ENCODE data around the gene FER1L5. TPM values are rescaled to one million over a fixed set of nuclear protein-coding genes. Genes with fewer than 3 reads are reported as not detected.
A peak's percentile ranks its signal among the peaks of the same experiment; 100 is the strongest.

The FER1L5 gene
- total RNA-seq, 1 experiment from 2014 or later: 1.2 TPM

GRCh38 chr2:96700086-96700485, 57.5 kb downstream of the FER1L5 start:
- H4K91ac ChIP-seq (ENCODE audit: insufficient read length, low read depth, low read length): no peak overlapping the region
- no peaks in the 10 kb centered on the region for H3K23me2 ChIP-seq (ENCODE audit: insufficient read length, low read depth, low read length, poor library complexity, severe bottlenecking)
- H4K5ac ChIP-seq (ENCODE audit: insufficient read length, low read depth, low read length): no peak overlapping the region
- no peaks in the 10 kb centered on the region for H3K9me3 Mint-ChIP-seq
- H2AK5ac ChIP-seq (ENCODE audit: insufficient read length, low read length): no peak overlapping the region
- H3K27ac ChIP-seq (ENCODE audit: insufficient read length, low read depth, low read length): no peak overlapping the region
- no peaks in the 10 kb centered on the region for H3K4me1 ChIP-seq (ENCODE audit: insufficient read depth, low read length)
- no peak overlapping the region for H3K4ac ChIP-seq (ENCODE audit: low read depth, low read length)
- H4K8ac ChIP-seq (replicated peaks; ENCODE audit: insufficient read length, low read depth, low read length): no peak overlapping the region
- no peak overlapping the region for H3K56ac ChIP-seq (ENCODE audit: insufficient read length, low read depth, low read length)
- H2BK15ac ChIP-seq (ENCODE audit: low read depth, low read length): no peak overlapping the region
- 0 out of 7 replicates have a peak overlapping the region, but pooled peaks of 1 of the 3 experiments have one; percentile 37 for H3K27ac Mint-ChIP-seq
- H3K79me2 ChIP-seq (ENCODE audit: insufficient read depth, low read length): no peaks in the 10 kb centered on the region
- no peaks in the 10 kb centered on the region for H3K9me3 ChIP-seq (ENCODE audit: control insufficient read depth, low read depth, low read length)
- no peak overlapping the region for H3K9ac ChIP-seq (ENCODE audit: extremely low read depth, insufficient read length, low read length)
- no peaks in the 10 kb centered on the region for H3K4me1 Mint-ChIP-seq
- H3K23ac ChIP-seq (ENCODE audit: insufficient read length, low read depth, low read length): no peak overlapping the region
- no peak overlapping the region; the same call in 1 of the 2 replicates for H3K14ac ChIP-seq (ENCODE audit: insufficient read depth, low read length)
- no peaks in the 10 kb centered on the region for H4K20me1 ChIP-seq (ENCODE audit: control insufficient read depth, insufficient read depth, insufficient read length)
- H3K79me1 ChIP-seq (ENCODE audit: insufficient read depth, low read depth, low read length, poor library complexity, severe bottlenecking): no peaks in the 10 kb centered on the region
- no peak for TF ChIP-seq CTCF (conservative IDR thresholded peaks at IDR 0.05)
- no peaks in the 10 kb centered on the region for H3K27me3 Mint-ChIP-seq (ENCODE audit: low read depth)
- H2BK12ac ChIP-seq (ENCODE audit: insufficient read length, low read depth, low read length): no peak overlapping the region
- no peak overlapping the region for H3K4me2 ChIP-seq (ENCODE audit: insufficient read depth, insufficient read length, low read length)
- no peak overlapping the region for H3K18ac ChIP-seq (ENCODE audit: insufficient read length, low read depth, low read length)
- H3T11ph ChIP-seq (ENCODE audit: low read length): no peak overlapping the region
- H2BK5ac ChIP-seq (ENCODE audit: insufficient read length, low read length): no peak overlapping the region
- H2BK20ac ChIP-seq (ENCODE audit: low read depth, low read length, poor library complexity, severe bottlenecking): no peak overlapping the region
- no CpG with 5 or more reads among the region's 8 CpGs for WGBS (ENCODE audit: extremely low coverage, insufficient read length, low lambda C conversion rate)
- H3K36me3 Mint-ChIP-seq (ENCODE audit: insufficient read depth in 1 of 3, low read depth in 3 of 3): peaks cover 3 to 25% (median 7%) of the 10 kb centered on the region in 3 experiments; a peak in 5 of 7 replicates
- H3K27me3 ChIP-seq (ENCODE audit: insufficient read depth, low read length): no peaks in the 10 kb centered on the region
- no peak overlapping the region for H3K4me3 Mint-ChIP-seq
- no peak overlapping the region for H2AFZ ChIP-seq (ENCODE audit: low read length)
- no peak for DNase-seq
- H2BK120ac ChIP-seq (ENCODE audit: low read depth, low read length, poor library complexity, severe bottlenecking): no peak overlapping the region
